IMR-90 (cell line): ENCODE results near the gene TM4SF5. TPM values are rescaled to one million over a fixed set of nuclear protein-coding genes. Genes with fewer than 3 reads are reported as not detected.

ENCODE experiments used
- ATAC-seq: fragments of 200-7000 bp; cut with Tn5 transposase; 2 replicates; pipeline ENCODE4 v1.9.1; 2020; ENCODE audit warnings: low read depth, mild to moderate bottlenecking, moderate library complexity
- BruUV-seq: library from RNA; stranded (reverse); fragments of 400-500 nt; replicated peaks from 2 replicates; lab custom pipeline; 2021; lab: Mats Ljungman, UMichigan
- CTCF ChIA-PET: fragments of 300-600 bp; formaldehyde crosslinking; extraction: SDS; loops from one replicate; lab custom pipeline; 2021; ENCODE audit warnings: antibody characterized with exemption; lab: Yijun Ruan, JAX
- POLR2A ChIA-PET: fragments of 300-600 bp; sonication (Branson Sonifier 250); formaldehyde crosslinking; loops from one replicate; lab custom pipeline; 2022; ENCODE audit warnings: antibody characterized with exemption; ENCODE audit not compliant: unreplicated experiment; lab: Charles Lee
- DNase-seq: peaks from one replicate; pipeline ENCODE4 v3.0.0; 2013
- H2AFZ ChIP-seq: replicated peaks from 2 replicates; pipeline ENCODE3; 2013; ENCODE audit warnings: low read length, mild to moderate bottlenecking; ENCODE audit not compliant: poor library complexity
- H2AK5ac ChIP-seq: 2 replicates; pipeline ENCODE4 v1.6.1; 2013; ENCODE audit warnings: low read depth, low read length, inconsistent platforms
- H2AK9ac ChIP-seq: replicated peaks from 2 replicates; pipeline ENCODE3; 2013; ENCODE audit warnings: mild to moderate bottlenecking, low read depth, low read length, moderate library complexity; ENCODE audit not compliant: poor library complexity
- H2BK120ac ChIP-seq: 2 replicates; pipeline ENCODE4 v1.6.1; 2013; ENCODE audit warnings: low read depth, low read length, inconsistent platforms
- H2BK15ac ChIP-seq: 3 replicates; pipeline ENCODE4 v1.6.1; 2013; ENCODE audit warnings: low read depth, low read length, inconsistent platforms
- H2BK20ac ChIP-seq: 2 replicates; pipeline ENCODE4 v1.6.1; 2013; ENCODE audit warnings: low read depth, mild to moderate bottlenecking, inconsistent platforms, low read length, moderate library complexity
- H2BK5ac ChIP-seq: 2 replicates; pipeline ENCODE4 v1.6.1; 2013; ENCODE audit warnings: mild to moderate bottlenecking, low read depth, low read length, inconsistent platforms; ENCODE audit not compliant: poor library complexity, severe bottlenecking
- H3K14ac ChIP-seq: replicated peaks from 2 replicates; pipeline ENCODE4 v1.6.1; 2013; ENCODE audit warnings: low read depth, low read length, inconsistent platforms
- H3K18ac ChIP-seq: 2 replicates; pipeline ENCODE4 v1.6.1; 2013; ENCODE audit warnings: low read depth, low read length, control low read depth
- H3K23ac ChIP-seq: 2 replicates; pipeline ENCODE4 v1.6.1; 2013; ENCODE audit warnings: low read depth, low read length, inconsistent platforms
- H3K27ac ChIP-seq: 2 replicates; pipeline ENCODE4 v1.5.1; 2013; ENCODE audit warnings: mild to moderate bottlenecking, control low read depth, low read length; ENCODE audit not compliant: insufficient read depth
- H3K27me3 ChIP-seq: 2 replicates; pipeline ENCODE4 v1.6.1; 2013; ENCODE audit warnings: low read length; ENCODE audit not compliant: control insufficient read depth, insufficient read depth
- H3K36me3 ChIP-seq: 2 replicates; pipeline ENCODE4 v1.6.1; 2013; ENCODE audit warnings: low read length, mixed read lengths; ENCODE audit not compliant: control insufficient read depth, insufficient read depth
- H3K4ac ChIP-seq: 2 replicates; pipeline ENCODE4 v1.6.1; 2013; ENCODE audit warnings: low read depth, low read length, inconsistent platforms
- H3K4me1 ChIP-seq: 2 replicates; pipeline ENCODE4 v1.6.1; 2013; ENCODE audit warnings: low read length, mixed read lengths; ENCODE audit not compliant: control insufficient read depth, insufficient read depth
- H3K4me2 ChIP-seq: 2 replicates; pipeline ENCODE4 v1.6.1; 2013; ENCODE audit warnings: low read depth, mild to moderate bottlenecking, control low read depth, low read length, moderate library complexity
- H3K4me3 ChIP-seq: 2 replicates; pipeline ENCODE4 v1.5.1; 2013; ENCODE audit warnings: low read depth, mild to moderate bottlenecking, control low read depth, low read length, moderate library complexity; ENCODE audit not compliant: insufficient read depth
- H3K56ac ChIP-seq: 2 replicates; pipeline ENCODE4 v1.6.1; 2013; ENCODE audit warnings: low read length, inconsistent platforms; ENCODE audit not compliant: insufficient read depth; ENCODE audit errors: extremely low read depth
- H3K79me1 ChIP-seq, 2 experiments: 2 replicates each; pipeline ENCODE4 v1.6.1; 2013; ENCODE audit warnings: low read length in 2 of 2, inconsistent platforms in 1 of 2, low read depth in 1 of 2
- H3K9ac ChIP-seq: 2 replicates; pipeline ENCODE4 v1.6.1; 2013; ENCODE audit warnings: low read depth, low read length, control low read depth
- H3K9me1 ChIP-seq: 2 replicates; pipeline ENCODE4 v1.6.1; 2013; ENCODE audit warnings: low read length, inconsistent platforms; ENCODE audit not compliant: insufficient read depth
- H3K9me3 ChIP-seq: 2 replicates; pipeline ENCODE4 v1.6.1; 2013; ENCODE audit warnings: low read length; ENCODE audit not compliant: control insufficient read depth, insufficient read depth
- H4K20me1 ChIP-seq: 2 replicates; pipeline ENCODE4 v1.6.1; 2013; ENCODE audit warnings: low read length, inconsistent platforms; ENCODE audit not compliant: insufficient read depth
- H4K5ac ChIP-seq: 2 replicates; pipeline ENCODE4 v1.6.1; 2013; ENCODE audit warnings: mild to moderate bottlenecking, low read depth, low read length, control low read depth
- H4K8ac ChIP-seq, 2 experiments: 2 replicates each; pipeline ENCODE4 v1.6.1; 2013; ENCODE audit warnings: low read depth in 2 of 2, low read length in 2 of 2, control low read depth in 1 of 2, inconsistent platforms in 1 of 2
- H4K91ac ChIP-seq: 2 replicates; pipeline ENCODE4 v1.6.1; 2013; ENCODE audit warnings: low read depth, low read length, inconsistent platforms; ENCODE audit not compliant: insufficient read depth
- BHLHE40 ChIP-seq: fragments of 150-350 bp; IDR thresholded peaks from 2 replicates; pipeline ENCODE4 v1.6.1; 2016; ENCODE audit warnings: mild to moderate bottlenecking, low read depth, low read length
- CHD1 ChIP-seq: IDR thresholded peaks from 2 replicates; pipeline ENCODE4 v1.6.1; 2012; ENCODE audit warnings: low read depth, low read length, improper control_type of control experiment
- FOS ChIP-seq: fragments of 150-350 bp; IDR thresholded peaks from 2 replicates; pipeline ENCODE4 v1.6.1; 2016; ENCODE audit warnings: low read depth, low read length
- MAZ ChIP-seq: IDR thresholded peaks from 2 replicates; pipeline ENCODE4 v1.6.1; 2012; ENCODE audit warnings: low read depth, mild to moderate bottlenecking, low read length, improper control_type of control experiment, moderate library complexity, borderline replicate concordance
- MXI1 ChIP-seq: IDR thresholded peaks from 2 replicates; pipeline ENCODE4 v1.6.1; 2012; ENCODE audit warnings: low read depth, mild to moderate bottlenecking, low read length, moderate library complexity, borderline replicate concordance
- NFE2L2 ChIP-seq: fragments of 150-350 bp; IDR thresholded peaks from 2 replicates; pipeline ENCODE4 v1.6.1; 2016; ENCODE audit warnings: low read depth, mild to moderate bottlenecking, low read length
- POLR2A ChIP-seq: IDR thresholded peaks from 2 replicates; pipeline ENCODE4 v1.6.1; 2012; ENCODE audit warnings: mild to moderate bottlenecking, low read depth, low read length
- RCOR1 ChIP-seq: IDR thresholded peaks from 2 replicates; pipeline ENCODE4 v1.6.1; 2012; ENCODE audit warnings: mild to moderate bottlenecking, low read length, improper control_type of control experiment; ENCODE audit not compliant: insufficient replicate concordance
- SMC3 ChIP-seq: fragments of 150-350 bp; IDR thresholded peaks from 2 replicates; pipeline ENCODE4 v1.6.1; 2016; ENCODE audit warnings: low read depth, mild to moderate bottlenecking, antibody characterized with exemption, low read length, moderate library complexity
- USF2 ChIP-seq: fragments of 150-350 bp; IDR thresholded peaks from 2 replicates; pipeline ENCODE4 v1.6.1; 2017; ENCODE audit warnings: mild to moderate bottlenecking, antibody characterized with exemption, low read length, low read depth
- WGBS, 2 experiments: methylation state at CpG; one replicate each; pipeline versions ENCODE4 v1.1.5 to v1.1.7; 2013; ENCODE audit warnings: missing lambda C conversion rate in 2 of 2; ENCODE audit not compliant: insufficient read length in 1 of 2; ENCODE audit errors: extremely low coverage in 2 of 2; 5-methylcytosine and 5-hydroxymethylcytosine counted together
- dilution Hi-C: fragments of 300-500 bp; cut with HindIII; formaldehyde crosslinking; loops from one replicate; pipeline ENCODE4 v1.14.3; 2018; ENCODE audit warnings: low sequenced_read_pairs; ENCODE audit not compliant: unreplicated experiment
- in situ Hi-C: fragments of 300-500 bp; cut with MboI; formaldehyde crosslinking; loops from 3 replicates; pipeline ENCODE4 v1.14.3; 2019; ENCODE audit warnings: low sequenced_read_pairs, inconsistent platforms, mixed read lengths
- intact Hi-C: fragments of 100-400 bp; cut with micrococcal nuclease; formaldehyde crosslinking; loops from 2 replicates; pipeline ENCODE4 v1.10.0; 2022
- polyA plus RNA-seq, 3 experiments: library from polyadenylated mRNA; depleted of rRNA; stranded (reverse); fragments of >200 nt; gene quantifications; 2 replicates each; pipeline ENCODE4 v1.2.3, GENCODE V29; 2012; ENCODE audit warnings: low replicate concordance in 1 of 3
- total RNA-seq: library from RNA; depleted of rRNA; stranded (reverse); fragments of >200 nt; gene quantifications from 2 replicates; pipeline ENCODE4 v1.2.3, GENCODE V29; 2012
- TF ChIP-seq, protein P1 (sequence below): fragments of 150-350 bp; IDR thresholded peaks from 2 replicates; pipeline ENCODE4 v1.6.1; 2016; ENCODE audit warnings: low read depth, mild to moderate bottlenecking, low read length, moderate library complexity, borderline replicate concordance
- TF ChIP-seq, protein P2 (sequence below): conservative IDR thresholded peaks from 2 replicates; pipeline ENCODE4 v1.5.1; 2012; ENCODE audit warnings: mild to moderate bottlenecking, low read depth, low read length, improper control_type of control experiment

TM4SF5 gene
- total and polyA plus RNA-seq, 2 of the 4 experiments (the other 2 are of a cell fraction), result not detected

- H3K23ac ChIP-seq, result peak overlapping the region; percentile 2
- no peak overlapping the region for H2BK20ac ChIP-seq
- no peak overlapping the region for H3K18ac ChIP-seq
- peak overlapping the region; percentile 16; the same call in 1 of the 2 replicates for H3K14ac ChIP-seq
- H3K9me1 ChIP-seq, result peaks cover 4% of the 10 kb centered on the region
- no TSS peak for BruUV-seq
- dilution Hi-C loops, result no loop called here
- peak overlapping the region; percentile 52; the same call in 1 of the 2 replicates for H2BK120ac ChIP-seq
- ATAC-seq (peak; percentile 95), DNase-seq (peak; percentile 93)
- H3K79me1 ChIP-seq, result peaks cover 0 to 5% of the 10 kb centered on the region in 2 experiments; a peak in 2 of 4 replicates
- peak overlapping the region; percentile 0; the same call in 1 of the 2 replicates for H4K5ac ChIP-seq
- peak overlapping the region; percentile 81 for H2BK5ac ChIP-seq
- H2AK5ac ChIP-seq, result 0 out of 2 replicates have a peak overlapping the region, but pooled peaks have one; percentile 16
- no peaks in the 10 kb centered on the region for H3K9me3 ChIP-seq
- H2AK9ac ChIP-seq, result peak overlapping the region; percentile 87
- peak overlapping the region; percentile 64 for H3K4me3 ChIP-seq
- peak overlapping the region; percentile 68 to 81; a peak in 2 of 4 replicates for H4K8ac ChIP-seq
- in situ Hi-C loops, result loop anchor here (5.0 kb wide), 1 partner anchor 92 kb away; no protein-coding TSS in a partner anchor
- peaks cover 15% of the 10 kb centered on the region for H3K27me3 ChIP-seq
- no peak overlapping the region for H3K56ac ChIP-seq
- ChIA-PET CTCF (interaction anchor here (0.5 to 1.5 kb wide), 11 partner anchors 10 to 1152 kb away, joined by 3 to 6 read pairs (median 3); no protein-coding TSS in a partner anchor), POLR2A (no interaction called here)
- H3K4me2 ChIP-seq, result peak overlapping the region; percentile 78
- no peaks in the 10 kb centered on the region for H4K20me1 ChIP-seq
- peak overlapping the region; percentile 22; the same call in 1 of the 2 replicates for H3K4ac ChIP-seq
- peak overlapping the region; percentile 99 for H2AFZ ChIP-seq
- H4K91ac ChIP-seq, result no peak overlapping the region; the same call in 1 of the 2 replicates
- H3K27ac ChIP-seq, result peak overlapping the region; percentile 72
- H3K4me1 ChIP-seq, result peaks cover 5% of the 10 kb centered on the region; the same call in 1 of the 2 replicates
- H3K36me3 ChIP-seq, result no peaks in the 10 kb centered on the region
- intact Hi-C loops, result loop anchor here (1.0 kb wide), 2 partner anchors 80 to 86 kb away; partner anchors contain the start of genes ARRB2 and PELP1
- no peak overlapping the region for H2BK15ac ChIP-seq
- peak overlapping the region; percentile 49 for H3K9ac ChIP-seq
- 0% methylated on average over 44 of the region's 91 CpGs; no CpG with 5 or more reads in 1 of the 2 experiments for WGBS, 2 experiments
- TF ChIP-seq BHLHE40 (peak; percentile 67), USF2 (no peak), MXI1 (peak; percentile 59; the same call in 1 of the 2 replicates), FOS (peak; percentile 41; the same call in 1 of the 2 replicates), RCOR1 (no peak), SMC3 (peak; percentile 55), MAZ (peak; percentile 62; the same call in 1 of the 2 replicates), CHD1 (no peak), POLR2A (peak; percentile 49; the same call in 1 of the 2 replicates), NFE2L2 (no peak)
- TF ChIP-seq, protein P1, sequence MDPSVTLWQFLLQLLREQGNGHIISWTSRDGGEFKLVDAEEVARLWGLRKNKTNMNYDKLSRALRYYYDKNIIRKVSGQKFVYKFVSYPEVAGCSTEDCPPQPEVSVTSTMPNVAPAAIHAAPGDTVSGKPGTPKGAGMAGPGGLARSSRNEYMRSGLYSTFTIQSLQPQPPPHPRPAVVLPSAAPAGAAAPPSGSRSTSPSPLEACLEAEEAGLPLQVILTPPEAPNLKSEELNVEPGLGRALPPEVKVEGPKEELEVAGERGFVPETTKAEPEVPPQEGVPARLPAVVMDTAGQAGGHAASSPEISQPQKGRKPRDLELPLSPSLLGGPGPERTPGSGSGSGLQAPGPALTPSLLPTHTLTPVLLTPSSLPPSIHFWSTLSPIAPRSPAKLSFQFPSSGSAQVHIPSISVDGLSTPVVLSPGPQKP, result no peak
- TF ChIP-seq, protein P2, sequence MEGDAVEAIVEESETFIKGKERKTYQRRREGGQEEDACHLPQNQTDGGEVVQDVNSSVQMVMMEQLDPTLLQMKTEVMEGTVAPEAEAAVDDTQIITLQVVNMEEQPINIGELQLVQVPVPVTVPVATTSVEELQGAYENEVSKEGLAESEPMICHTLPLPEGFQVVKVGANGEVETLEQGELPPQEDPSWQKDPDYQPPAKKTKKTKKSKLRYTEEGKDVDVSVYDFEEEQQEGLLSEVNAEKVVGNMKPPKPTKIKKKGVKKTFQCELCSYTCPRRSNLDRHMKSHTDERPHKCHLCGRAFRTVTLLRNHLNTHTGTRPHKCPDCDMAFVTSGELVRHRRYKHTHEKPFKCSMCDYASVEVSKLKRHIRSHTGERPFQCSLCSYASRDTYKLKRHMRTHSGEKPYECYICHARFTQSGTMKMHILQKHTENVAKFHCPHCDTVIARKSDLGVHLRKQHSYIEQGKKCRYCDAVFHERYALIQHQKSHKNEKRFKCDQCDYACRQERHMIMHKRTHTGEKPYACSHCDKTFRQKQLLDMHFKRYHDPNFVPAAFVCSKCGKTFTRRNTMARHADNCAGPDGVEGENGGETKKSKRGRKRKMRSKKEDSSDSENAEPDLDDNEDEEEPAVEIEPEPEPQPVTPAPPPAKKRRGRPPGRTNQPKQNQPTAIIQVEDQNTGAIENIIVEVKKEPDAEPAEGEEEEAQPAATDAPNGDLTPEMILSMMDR, result peak; percentile 90
Measured at GRCh38 chr17:4789951-4790704, 18.4 kb downstream of the TM4SF5 start.
